HG03025 (cell line): ENCODE measurements around the gene MBNL3.
A peak's percentile ranks its signal among the peaks of the same experiment; 100 is the strongest.
"Not testable (repeated sequence)": the region's sequence is repeated elsewhere in the genome, so short reads cannot be mapped to it uniquely, and the experiment has no call there.

Experiments used
- ATAC-seq: cut with Tn5 transposase; IDR thresholded peaks from one replicate; pipeline ENCODE4 v1.9.1; 2021; ENCODE audit warnings: mild to moderate bottlenecking, moderate library complexity; ENCODE audit not compliant: unreplicated experiment, low FRiP score

The MBNL3 gene

DNA sequence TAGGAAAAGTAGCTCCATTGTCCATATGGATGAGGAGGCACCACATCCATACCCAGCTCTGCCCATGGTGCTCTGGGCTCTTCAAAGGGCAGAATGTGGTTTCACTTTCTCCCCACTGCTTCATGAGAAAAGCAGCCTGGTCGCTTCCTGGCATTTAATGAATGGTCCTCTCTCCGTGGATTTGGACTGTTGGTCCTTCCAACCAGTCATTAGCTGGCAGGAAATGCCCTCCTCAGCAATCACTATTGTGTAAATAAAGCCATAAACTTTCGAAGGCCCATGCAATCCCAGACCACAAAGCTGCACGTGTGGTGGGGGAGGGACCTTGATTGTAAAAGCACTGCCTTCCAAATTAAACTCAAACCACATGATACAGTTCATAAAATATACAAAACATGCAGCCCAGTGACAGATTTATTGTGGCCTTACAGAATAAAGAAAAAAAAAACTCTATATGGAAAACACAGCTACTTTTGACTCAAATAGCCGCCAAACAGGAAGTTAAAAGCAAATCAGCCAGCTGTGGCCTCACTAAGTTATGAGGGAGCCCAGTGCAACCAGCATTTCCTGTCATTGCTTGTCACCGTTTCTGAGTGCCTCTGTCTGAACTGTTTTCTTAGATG lies 8.1 kb downstream of the MBNL3 start:
- ATAC-seq = peak; percentile 93

DNA sequence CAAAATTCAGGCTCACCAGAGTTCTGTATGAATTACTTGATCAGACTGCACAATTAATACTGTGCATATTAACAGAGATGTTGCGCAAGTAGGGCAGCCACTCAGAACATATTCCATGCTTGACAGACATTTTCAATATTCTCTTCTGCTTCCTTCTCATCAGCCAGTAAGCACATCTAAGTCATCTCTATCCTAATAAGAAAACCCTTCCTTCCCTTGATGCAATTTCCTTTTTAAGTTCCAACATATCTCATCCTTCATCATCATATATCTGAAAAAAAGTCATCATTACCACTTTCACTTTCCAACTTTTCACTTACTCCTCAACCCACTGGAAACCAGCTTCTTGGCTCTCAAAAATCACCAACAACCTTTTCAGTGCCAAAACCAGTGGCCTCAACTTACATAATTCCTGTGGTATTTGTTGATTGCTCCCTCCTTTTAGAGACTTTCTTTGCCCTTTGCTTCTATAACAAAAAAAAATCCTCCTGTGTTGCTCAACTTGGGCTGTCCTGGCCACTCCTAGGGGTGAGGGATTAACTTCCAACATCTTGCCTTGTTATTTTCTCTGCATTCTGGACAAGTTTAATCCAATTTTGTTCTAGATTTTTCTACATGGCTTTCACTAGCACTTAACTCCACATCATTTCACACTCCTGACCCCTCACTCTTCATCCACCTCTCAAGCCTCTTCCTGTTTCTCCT lies 14.1 kb downstream of the MBNL3 start:
- ATAC-seq = no peak

DNA sequence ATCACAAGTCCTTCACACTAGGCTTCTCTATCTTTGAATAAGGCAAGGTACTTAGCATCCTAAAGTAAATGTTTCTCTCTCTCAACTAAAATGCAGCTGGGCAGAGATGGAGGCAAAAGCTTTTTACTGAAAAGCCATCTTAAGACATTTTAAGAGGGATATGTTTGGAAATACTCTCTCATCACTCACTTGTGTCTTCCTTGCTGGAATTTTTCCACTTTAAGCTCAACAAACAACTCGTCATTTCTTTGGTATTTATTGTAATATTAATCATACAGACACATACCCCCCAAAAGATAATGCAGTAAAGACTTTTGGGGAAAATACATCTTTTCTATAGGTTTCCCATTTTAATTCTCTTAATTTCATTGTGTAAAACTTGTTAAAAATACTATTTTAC lies 16.4 kb downstream of the MBNL3 start:
- no peak for ATAC-seq

DNA sequence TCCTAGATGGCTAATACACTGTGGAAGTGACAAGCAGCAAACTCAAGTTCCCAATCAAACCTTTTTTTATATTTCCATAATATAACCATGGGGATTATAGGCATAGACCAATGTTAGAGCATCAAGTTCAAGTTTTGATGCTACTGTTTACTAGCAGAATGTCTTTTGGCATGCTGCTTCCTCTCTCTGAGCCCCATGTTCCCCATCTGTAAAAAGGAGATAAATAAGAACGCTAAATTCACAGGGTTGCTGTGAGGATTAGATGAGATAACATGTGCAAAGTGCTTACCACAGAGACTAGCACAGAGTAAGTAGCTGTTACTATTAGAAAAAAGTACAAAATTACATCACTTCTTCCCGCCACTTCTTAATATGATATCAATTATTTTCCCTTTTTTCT lies 18.0 kb downstream of the MBNL3 start:
- no peak for ATAC-seq

DNA sequence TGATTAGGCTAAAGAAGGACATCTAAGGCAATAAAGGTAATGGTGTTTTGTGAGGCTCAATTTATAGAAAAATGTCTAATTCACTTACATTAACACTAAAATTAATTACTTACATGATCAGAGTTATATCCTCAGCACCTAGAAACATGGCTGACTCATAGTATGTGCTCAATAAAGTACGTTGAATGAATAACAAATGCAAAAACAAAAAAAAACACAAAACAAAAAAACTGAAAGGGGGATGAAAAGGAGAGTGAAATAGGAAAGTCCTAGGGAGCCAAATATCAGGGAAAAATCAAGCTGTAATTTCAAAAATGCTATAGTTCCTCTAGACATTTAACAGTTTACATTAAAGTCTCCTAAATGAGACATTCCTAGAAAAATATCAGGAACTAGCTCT lies 18.7 kb downstream of the MBNL3 start:
- no peak for ATAC-seq

DNA sequence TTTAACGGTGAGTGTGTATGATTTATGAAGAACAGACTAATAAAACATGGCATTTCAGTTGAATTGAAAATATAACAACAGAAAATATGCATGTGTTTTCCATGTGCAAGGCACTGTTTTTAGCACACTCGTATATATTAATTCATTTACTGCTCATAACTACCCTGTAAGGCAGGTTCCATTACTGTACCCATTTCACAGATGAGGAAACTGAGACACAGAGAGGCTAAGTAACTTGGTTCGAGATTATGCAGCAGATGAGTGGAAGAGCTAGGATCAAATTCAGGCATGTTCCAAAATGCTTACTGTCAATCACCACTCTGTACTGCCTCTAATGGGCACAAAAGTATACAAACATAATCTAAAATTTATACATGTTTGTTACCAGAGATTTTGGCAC lies 20.4 kb downstream of the MBNL3 start:
- ATAC-seq = no peak

DNA sequence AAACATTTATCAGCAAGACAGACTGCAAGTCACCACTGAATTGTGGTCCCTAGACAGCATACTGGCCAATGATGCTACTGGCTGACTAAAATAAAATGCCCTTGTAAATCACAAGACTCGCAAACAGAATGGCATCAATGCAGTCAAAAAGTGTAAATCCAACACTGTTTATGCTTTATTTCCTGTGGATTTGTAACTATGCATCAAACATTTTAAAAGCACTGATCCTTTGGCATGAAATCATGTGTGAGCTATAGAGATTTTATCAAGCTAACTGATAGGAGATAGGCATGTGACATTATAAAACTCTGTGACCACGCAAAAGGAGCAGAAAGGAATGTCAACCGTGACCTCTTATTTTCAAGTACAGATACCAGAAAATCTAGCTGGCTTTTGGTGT lies 20.8 kb downstream of the MBNL3 start:
- no peak for ATAC-seq

DNA sequence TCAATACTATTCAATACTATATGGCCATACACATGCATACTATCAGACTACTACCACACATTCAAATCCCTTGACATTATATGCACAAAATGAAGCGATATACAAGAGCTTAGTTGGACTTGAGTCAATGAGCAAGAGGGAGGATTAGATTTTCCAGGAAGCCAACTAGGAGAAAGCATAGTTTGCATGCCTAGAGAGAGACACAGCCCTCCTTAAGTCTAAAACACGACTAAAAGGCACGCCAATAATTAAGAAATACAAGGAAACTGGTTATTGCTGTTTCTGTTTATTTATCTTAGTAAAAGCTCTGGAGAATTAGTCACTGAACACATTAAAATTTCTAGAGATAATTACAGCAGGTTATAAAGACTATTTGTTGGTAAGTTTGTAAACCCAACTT lies 21.8 kb downstream of the MBNL3 start:
- no peak for ATAC-seq

DNA sequence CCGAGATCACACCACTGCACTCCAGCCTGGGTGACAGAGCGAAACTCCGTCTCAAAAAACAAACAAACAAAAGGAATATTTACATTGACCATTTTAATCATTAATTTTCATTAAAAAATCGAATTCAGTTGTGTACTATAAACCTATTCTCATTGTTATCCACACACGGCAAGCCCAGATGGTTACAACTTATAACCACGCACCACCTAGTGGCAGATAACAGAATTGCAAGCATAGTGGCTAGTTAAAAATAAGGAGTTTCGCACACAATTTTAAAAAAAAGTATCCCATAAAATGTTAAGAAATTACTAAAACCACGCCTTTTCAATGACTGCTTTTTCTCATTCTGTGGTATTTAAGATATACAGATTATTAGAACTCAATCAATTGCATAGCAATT lies 25.4 kb downstream of the MBNL3 start:
- no peak for ATAC-seq

DNA sequence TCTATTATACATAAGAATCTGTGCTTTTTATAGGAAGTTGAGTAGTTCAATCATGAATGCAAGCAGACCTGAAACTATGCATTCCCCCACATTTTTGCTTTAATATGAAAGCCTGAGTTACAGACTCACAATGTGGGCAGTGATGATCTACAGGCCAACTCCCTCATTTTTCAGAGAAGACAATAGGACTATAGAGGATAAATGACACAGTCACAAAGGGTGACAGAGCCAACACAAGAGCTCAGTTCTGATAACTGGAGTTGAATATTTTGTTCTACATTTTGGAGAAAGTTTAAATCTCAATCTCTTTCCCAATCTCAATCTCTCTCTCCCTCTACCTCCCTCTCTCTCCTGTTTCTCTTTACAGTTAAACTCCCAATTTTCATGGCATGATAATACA lies 27.0 kb downstream of the MBNL3 start:
- no peak for ATAC-seq

DNA sequence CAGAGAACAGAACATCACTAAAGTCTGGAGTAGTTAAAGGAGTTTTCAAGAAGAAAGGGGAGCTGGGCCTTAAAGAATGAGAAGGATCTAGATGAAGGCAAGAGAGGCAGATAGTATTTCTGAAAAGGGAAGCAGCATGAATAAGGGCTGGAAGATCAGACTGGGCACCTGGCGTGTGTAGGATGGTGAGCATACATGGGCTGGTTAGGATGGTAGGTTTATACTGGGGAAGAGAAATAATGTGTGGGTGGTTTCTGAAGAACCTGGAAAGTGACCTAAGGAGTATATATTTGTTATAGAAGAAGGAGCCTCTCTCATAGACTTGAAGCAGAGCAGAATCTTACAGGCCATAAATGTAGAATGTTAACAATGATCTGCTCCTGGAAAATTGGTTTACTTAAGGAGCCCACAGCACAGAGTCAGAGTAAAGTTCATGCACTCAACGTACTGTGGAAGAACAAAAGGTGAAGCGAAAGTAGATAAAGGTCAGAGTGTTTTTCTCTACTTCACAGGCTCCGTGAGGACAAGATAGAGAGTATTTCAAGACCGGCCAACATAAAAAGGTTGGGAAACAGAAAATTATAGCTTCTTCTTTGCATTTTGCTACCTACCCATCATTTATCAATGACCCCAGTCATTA lies 35.8 kb downstream of the MBNL3 start:
- ATAC-seq = no peak

DNA sequence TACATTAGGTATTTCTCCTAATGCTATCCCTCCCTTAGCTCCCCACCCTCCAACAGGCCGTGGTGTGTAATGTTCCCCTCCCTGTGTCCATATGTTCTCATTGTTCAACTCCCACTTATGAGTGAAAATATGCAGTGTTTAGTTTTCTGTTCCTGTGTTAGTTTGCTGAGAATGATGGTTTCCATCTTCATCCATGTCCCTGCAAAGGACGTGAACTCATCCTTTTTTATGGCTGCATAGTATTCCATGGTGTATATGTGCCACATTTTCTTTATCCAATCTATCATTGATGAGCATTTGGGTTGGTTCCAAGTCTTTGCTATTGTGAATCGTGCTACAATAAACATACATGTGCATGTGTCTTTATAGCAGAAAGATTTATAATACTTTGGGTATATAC lies 42.9 kb downstream of the MBNL3 start:
- not testable (repeated sequence) for ATAC-seq

DNA sequence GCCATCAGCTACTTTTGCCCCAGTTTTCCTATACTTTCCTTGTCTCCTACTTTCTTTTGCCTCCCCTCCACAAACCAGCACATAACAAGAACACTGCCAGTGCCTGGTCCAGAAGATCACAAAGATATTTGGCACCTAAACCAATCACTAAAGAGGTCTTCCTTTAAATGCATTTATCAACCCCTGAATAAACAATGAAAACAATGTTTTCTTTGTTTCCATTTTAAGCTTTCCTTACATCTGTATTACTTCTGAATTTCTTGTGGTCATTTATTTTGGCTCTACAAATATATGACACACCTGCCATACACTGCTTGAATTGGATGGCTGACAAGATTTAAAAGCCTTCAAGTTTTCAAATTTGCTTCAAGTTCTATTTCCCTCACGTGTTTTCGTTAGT lies 43.9 kb downstream of the MBNL3 start:
- no peak for ATAC-seq

DNA sequence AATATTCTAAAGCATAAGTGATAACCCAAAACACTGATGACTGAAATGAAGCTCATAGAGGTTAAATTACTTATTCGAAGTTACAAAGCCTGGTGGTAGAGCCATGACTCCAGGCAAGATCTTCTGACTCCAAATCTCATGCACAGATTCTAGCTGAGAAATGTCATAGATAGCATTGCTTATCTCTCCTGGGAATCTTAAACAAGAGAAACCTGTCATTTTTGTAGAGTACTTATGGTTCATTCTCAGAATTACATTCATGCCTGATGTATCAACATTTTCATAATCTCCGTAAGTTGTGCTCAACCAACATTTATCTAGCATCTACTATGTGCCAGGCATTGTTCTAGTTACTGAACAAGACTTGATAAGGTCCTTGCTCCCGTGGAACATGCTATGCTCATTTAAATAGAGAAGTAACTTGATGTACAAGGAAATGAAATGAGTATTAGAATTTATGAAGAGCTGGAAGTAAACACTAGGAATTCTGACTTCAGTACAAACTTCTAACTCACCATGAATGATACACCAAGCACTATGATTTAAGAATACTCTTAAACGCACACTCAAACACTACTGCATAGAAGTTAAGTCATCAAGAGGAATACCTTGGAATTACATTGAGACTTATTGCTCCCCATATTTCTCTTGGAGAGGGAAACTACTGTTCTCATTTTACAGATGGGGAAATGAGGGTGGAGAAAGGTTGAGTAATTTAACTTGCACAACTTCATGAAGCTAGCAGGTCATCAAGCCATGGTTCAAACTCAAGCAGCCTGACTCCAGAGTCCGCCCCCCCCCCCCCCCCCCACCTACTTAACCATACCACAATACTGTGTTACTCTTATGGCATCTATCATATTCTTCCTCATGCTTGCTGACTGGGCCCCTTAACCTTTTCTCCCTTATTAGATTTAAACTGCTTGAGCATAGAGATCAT lies 45.4 kb downstream of the MBNL3 start:
- ATAC-seq = no peak

DNA sequence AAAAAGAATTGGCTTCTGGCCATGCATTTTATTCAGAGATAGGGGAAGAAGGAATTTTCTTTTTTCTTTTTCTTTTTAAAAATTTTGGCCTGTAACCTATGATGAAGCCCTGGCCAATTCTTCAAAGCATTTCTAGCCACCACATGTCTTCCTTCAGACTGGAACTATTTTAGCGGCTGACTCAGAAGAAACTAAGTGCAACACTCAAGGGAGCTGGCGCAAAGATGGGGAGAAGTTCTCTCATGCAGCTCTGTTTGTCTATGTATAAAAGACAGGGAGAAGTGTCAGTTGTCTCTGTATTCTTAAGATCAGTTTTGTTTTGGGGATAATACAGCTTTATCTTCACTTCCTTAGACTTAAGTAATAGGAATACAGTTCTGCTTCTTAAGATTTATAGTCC lies 46.1 kb downstream of the MBNL3 start:
- ATAC-seq = no peak

DNA sequence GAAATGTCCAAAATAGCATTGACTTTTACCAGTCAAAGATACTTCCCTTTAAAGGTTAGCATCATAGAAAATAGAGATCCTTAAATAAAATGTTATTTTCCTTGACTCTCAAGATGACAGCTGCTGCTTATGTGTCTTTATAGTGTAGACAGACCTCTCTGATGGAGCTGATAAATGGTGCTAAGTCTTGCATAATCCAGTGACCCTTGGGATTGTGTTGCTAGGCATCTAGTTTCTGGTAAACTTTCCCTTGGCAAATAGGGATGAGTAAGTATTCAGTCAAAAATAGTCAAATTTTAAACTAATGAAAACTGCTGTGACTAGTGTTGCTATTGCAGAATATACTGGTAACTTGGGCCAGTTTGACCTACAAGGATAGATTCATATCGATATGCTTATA lies 53.6 kb downstream of the MBNL3 start:
- ATAC-seq = no peak

DNA sequence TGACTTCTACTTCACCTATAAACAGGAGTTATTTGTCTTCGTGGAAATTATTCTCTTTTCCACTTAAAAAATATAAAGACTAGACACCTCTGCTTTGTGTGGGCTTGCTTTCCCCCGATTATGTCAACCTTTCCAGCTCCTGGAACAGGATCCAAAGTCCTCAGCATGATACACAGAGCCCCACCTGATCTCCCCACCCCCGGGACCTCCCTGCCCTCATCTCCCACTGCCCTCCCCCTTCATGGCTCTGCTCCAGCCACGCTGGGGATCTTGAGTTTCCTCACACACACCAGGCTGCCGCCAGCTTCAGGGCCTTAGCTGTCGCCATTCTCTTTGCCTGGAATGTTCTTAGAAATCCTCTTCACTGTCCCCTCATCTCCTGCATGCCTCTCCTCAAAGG lies 55.3 kb downstream of the MBNL3 start:
- no peak for ATAC-seq

DNA sequence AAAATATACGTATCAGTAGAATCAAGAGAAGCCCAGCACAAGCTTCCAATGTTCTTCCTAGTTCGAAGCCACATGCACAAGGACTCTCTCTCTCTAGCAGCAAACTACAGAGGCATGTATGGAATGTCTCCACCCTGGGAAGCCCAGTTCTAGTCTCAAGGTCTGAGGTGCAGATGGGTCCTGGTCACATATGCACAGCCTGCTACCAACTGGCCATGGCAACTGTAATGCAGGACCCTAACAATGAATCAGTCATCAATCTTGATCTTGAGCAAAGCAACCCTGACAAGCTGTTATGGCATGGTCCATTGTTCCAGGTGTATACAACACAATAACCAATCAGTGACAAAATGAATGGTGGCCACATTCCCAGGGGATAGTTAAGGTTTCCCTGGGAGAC lies 55.8 kb downstream of the MBNL3 start:
- no peak for ATAC-seq

DNA sequence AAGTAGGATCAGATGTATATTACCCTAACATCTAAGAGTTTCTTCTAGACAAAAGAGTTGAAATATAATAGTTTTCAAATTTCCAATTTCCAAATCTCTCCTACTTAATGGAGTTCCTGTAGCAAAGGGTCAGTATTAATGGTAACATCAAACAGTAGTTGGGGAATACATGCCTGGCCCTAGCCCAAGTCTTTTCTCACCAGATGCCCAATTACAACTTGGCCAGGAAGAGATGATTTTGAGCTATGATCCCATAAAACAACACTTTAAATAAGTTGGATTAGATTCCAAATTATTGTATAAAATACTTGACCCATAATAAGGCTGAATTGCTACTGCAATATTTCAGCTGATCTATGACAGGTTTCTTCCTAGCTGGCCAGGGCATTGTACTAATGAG lies 59.9 kb downstream of the MBNL3 start:
- ATAC-seq = no peak

DNA sequence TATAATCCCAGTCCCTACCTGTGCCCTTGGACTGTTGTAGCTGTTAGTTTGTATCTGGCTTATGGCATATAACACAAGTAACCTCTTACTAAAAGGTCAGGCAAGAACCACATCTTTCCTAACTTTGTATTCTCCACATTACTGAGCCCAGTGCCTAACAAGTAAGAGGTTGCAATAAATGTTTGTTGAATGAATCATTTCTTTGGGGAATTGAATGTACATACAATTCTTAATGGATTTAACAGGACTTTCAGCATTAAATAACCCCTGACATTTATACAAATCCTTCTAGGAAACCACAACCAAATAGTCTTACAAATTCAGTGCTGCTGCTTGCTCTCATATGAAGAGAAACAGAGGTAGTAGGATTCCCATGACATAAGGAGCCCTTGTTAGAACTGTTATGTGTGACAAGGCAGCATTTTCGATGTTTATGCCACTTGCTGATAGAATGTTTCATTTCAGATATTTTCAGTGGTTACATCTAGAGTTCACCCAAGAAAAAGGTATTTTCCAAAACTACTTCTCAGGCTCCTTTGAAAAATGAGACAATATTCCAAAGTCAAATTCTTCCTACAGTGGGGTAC lies 62.0 kb downstream of the MBNL3 start:
- no peak for ATAC-seq
